GM12878 (cell line): ENCODE results near the gene ZNF726.

Experiments
- CHD4 ChIP-seq: fragments of 200-600 bp; sonication (generic); IDR thresholded peaks from 2 replicates; pipeline ENCODE4 v1.6.1; 2016; ENCODE audit warnings: mild to moderate bottlenecking
- NRF1 ChIP-seq: conservative IDR thresholded peaks from 2 replicates; pipeline ENCODE4 v1.6.1; 2011; ENCODE audit warnings: mild to moderate bottlenecking, low read depth, low read length, improper control_type of control experiment
- POLR2A ChIP-seq: IDR thresholded peaks from 2 replicates; pipeline ENCODE4 v1.6.1; 2011; ENCODE audit warnings: low read depth, mild to moderate bottlenecking, low read length
- YY1 ChIP-seq: IDR thresholded peaks from 2 replicates; pipeline ENCODE4 v1.6.1; 2011; ENCODE audit warnings: low read depth, mild to moderate bottlenecking, low read length

GRCh38 chr19:23925285-23925684, 10.6 kb downstream of the ZNF726 start:
- TF ChIP-seq POLR2A (no peak), YY1 (no peak), CHD4 (no peak), NRF1 (no peak)
